PC-3 (cell line): ENCODE results near the gene NOXRED1. TPM values are rescaled to one million over a fixed set of nuclear protein-coding genes. Genes with fewer than 3 reads are reported as not detected.
A peak's percentile ranks its signal among the peaks of the same experiment; 100 is the strongest.

Experiments
- ATAC-seq: fragments of 200-7000 bp; cut with Tn5 transposase; 2 replicates; pipeline ENCODE4 v1.9.1; 2020; ENCODE audit warnings: mild to moderate bottlenecking, moderate library complexity
- BruUV-seq: library from RNA; stranded (reverse); fragments of 400-500 nt; replicated peaks from 2 replicates; lab custom pipeline; 2021; lab: Mats Ljungman, UMichigan
- CTCF ChIA-PET: fragments of 300-600 bp; sonication (Branson Sonifier 250); formaldehyde crosslinking; loops from one replicate; lab custom pipeline; 2022; ENCODE audit warnings: antibody characterized with exemption; lab: Charles Lee
- POLR2A ChIA-PET: fragments of 300-600 bp; sonication (Branson Sonifier 250); formaldehyde crosslinking; loops from one replicate; lab custom pipeline; 2022; ENCODE audit warnings: antibody characterized with exemption; ENCODE audit not compliant: unreplicated experiment; lab: Charles Lee
- DNase-seq: peaks from one replicate; pipeline ENCODE4 v3.0.0-alpha.2; 2015
- H2AFZ ChIP-seq: fragments of 300-600 bp; sonication (generic); 2 replicates; pipeline ENCODE4 v1.6.0; 2016; ENCODE audit warnings: antibody characterized with exemption, low read length
- H3F3A ChIP-seq: fragments of 300-600 bp; sonication (generic); one replicate; pipeline ENCODE4 v1.6.0; 2017; ENCODE audit warnings: antibody characterized with exemption, low read length, control low read depth, mild to moderate bottlenecking; ENCODE audit not compliant: unreplicated experiment
- H3K27ac ChIP-seq: fragments of 300-600 bp; sonication (generic); 2 replicates; pipeline ENCODE4 v1.5.1; 2016; ENCODE audit warnings: mild to moderate bottlenecking, low read length
- H3K27me3 ChIP-seq: fragments of 300-600 bp; sonication (generic); 2 replicates; pipeline ENCODE4 v1.6.1; 2016; ENCODE audit warnings: low read length, mixed read lengths
- H3K36me3 ChIP-seq: fragments of 300-600 bp; sonication (generic); 2 replicates; pipeline ENCODE4 v1.6.1; 2016; ENCODE audit warnings: low read depth, mixed run types, low read length, mixed read lengths
- H3K4me1 ChIP-seq: fragments of 300-600 bp; sonication (generic); 2 replicates; pipeline ENCODE4 v1.5.1; 2016; ENCODE audit warnings: low read length; ENCODE audit not compliant: insufficient read depth
- H3K4me2 ChIP-seq: fragments of 300-600 bp; sonication (generic); 2 replicates; pipeline ENCODE4 v1.6.0; 2016; ENCODE audit warnings: low read length
- H3K4me3 ChIP-seq: fragments of 300-600 bp; sonication (generic); 2 replicates; pipeline ENCODE4 v1.5.1; 2016; ENCODE audit warnings: mild to moderate bottlenecking, low read length, mixed read lengths
- H3K79me2 ChIP-seq: fragments of 300-600 bp; sonication (generic); 2 replicates; pipeline ENCODE4 v1.6.1; 2017; ENCODE audit warnings: low read length, mixed read lengths
- H3K9ac ChIP-seq: fragments of 300-600 bp; sonication (generic); 2 replicates; pipeline ENCODE4 v1.6.0; 2016; ENCODE audit warnings: mild to moderate bottlenecking, low read length
- H3K9me2 ChIP-seq: fragments of 300-600 bp; sonication (generic); replicated peaks from 2 replicates; pipeline ENCODE4 v1.6.1; 2016; ENCODE audit warnings: mixed run types, low read length, mixed read lengths
- H3K9me3 ChIP-seq: fragments of 300-600 bp; sonication (generic); 2 replicates; pipeline ENCODE4 v1.6.1; 2016; ENCODE audit warnings: low read length, mixed read lengths
- H4K20me1 ChIP-seq: fragments of 300-600 bp; sonication (generic); 2 replicates; pipeline ENCODE4 v1.6.1; 2016; ENCODE audit warnings: low read length, mixed read lengths
- CTCF ChIP-seq: fragments of 300-600 bp; sonication (generic); conservative IDR thresholded peaks from 2 replicates; pipeline ENCODE4 v1.5.1; 2017; ENCODE audit warnings: antibody characterized with exemption, low read depth, mild to moderate bottlenecking, low read length
- EZH2 ChIP-seq: fragments of 300-600 bp; sonication (generic); IDR thresholded peaks from one replicate; pipeline ENCODE4 v1.6.1; 2017; ENCODE audit warnings: antibody characterized with exemption, mild to moderate bottlenecking, low read length; ENCODE audit not compliant: unreplicated experiment
- EZH2phosphoT487 ChIP-seq: fragments of 300-600 bp; sonication (generic); IDR thresholded peaks from 2 replicates; pipeline ENCODE4 v1.6.1; 2018; ENCODE audit warnings: mild to moderate bottlenecking, antibody characterized with exemption, low read length, borderline replicate concordance
- intact Hi-C: fragments of 100-400 bp; cut with micrococcal nuclease; formaldehyde crosslinking; loops from 2 replicates; pipeline ENCODE4 v1.9.0; 2023
- total RNA-seq: library from RNA; depleted of rRNA; stranded (reverse); fragments of >200 nt; gene quantifications from 2 replicates; pipeline ENCODE4 v1.2.3, GENCODE V29; 2014

The NOXRED1 gene
- total RNA-seq, 1 experiment from 2014 or later = 0.33 TPM

- Histone ChIP-seq H3K4me2 (no peak overlapping the region), H3F3A (no peaks in the 10 kb centered on the region), H3K9ac (no peak overlapping the region), H3K4me1 (peaks cover 7% of the 10 kb centered on the region), H3K9me2 (no peaks in the 10 kb centered on the region), H4K20me1 (no peaks in the 10 kb centered on the region), H2AFZ (no peak overlapping the region), H3K4me3 (no peak overlapping the region), H3K27me3 (no peaks in the 10 kb centered on the region), H3K27ac (no peak overlapping the region), H3K9me3 (no peaks in the 10 kb centered on the region), H3K79me2 (no peaks in the 10 kb centered on the region), H3K36me3 (no peaks in the 10 kb centered on the region)
- peak; percentile 64 for ATAC-seq
- no TSS peak for BruUV-seq
- TF ChIP-seq CTCF = peak; percentile 54
- no peak for TF ChIP-seq EZH2phosphoT487
- ChIA-PET CTCF (no interaction called here), POLR2A (no interaction called here)
- DNase-seq = peak; percentile 41
- intact Hi-C loops = no loop called here
Observed at GRCh38 chr14:77409131-77409533, 14.2 kb downstream of the NOXRED1 start.

- CTCF ChIA-PET = interaction anchor here (0.7 kb wide), 1 partner anchor 26 kb away, joined by 3 read pairs; no protein-coding TSS in a partner anchor
- peaks cover 7% of the 10 kb centered on the region for H3K4me1 ChIP-seq
- no peak overlapping the region for H3K4me3 ChIP-seq
- H2AFZ ChIP-seq = no peak overlapping the region
- H3K27ac ChIP-seq = no peak overlapping the region
- TF ChIP-seq EZH2 (no peak), EZH2phosphoT487 (no peak)
- no peaks in the 10 kb centered on the region for H4K20me1 ChIP-seq
- intact Hi-C loops = no loop called here
- no peaks in the 10 kb centered on the region for H3K9me2 ChIP-seq
- H3K9ac ChIP-seq = no peak overlapping the region
- ATAC-seq (no peak), DNase-seq (no peak)
- H3K9me3 ChIP-seq = no peaks in the 10 kb centered on the region
- no peaks in the 10 kb centered on the region for H3F3A ChIP-seq
- H3K36me3 ChIP-seq = no peaks in the 10 kb centered on the region
- H3K79me2 ChIP-seq = no peaks in the 10 kb centered on the region
- BruUV-seq = no TSS peak
- no peaks in the 10 kb centered on the region for H3K27me3 ChIP-seq
- H3K4me2 ChIP-seq = no peak overlapping the region
- POLR2A ChIA-PET = no interaction called here
Observed at GRCh38 chr14:77407158-77407557, 16.2 kb downstream of the NOXRED1 start.

- ATAC-seq (no peak), DNase-seq (no peak)
- no peaks in the 10 kb centered on the region for H3K9me2 ChIP-seq
- H3K27ac ChIP-seq = no peak overlapping the region
- ChIA-PET CTCF (no interaction called here), POLR2A (no interaction called here)
- H4K20me1 ChIP-seq = no peaks in the 10 kb centered on the region
- no peak overlapping the region for H2AFZ ChIP-seq
- no peaks in the 10 kb centered on the region for H3K79me2 ChIP-seq
- H3K27me3 ChIP-seq = no peaks in the 10 kb centered on the region
- H3F3A ChIP-seq = no peaks in the 10 kb centered on the region
- TF ChIP-seq EZH2phosphoT487 (no peak), EZH2 (no peak), CTCF (no peak)
- peaks cover 7% of the 10 kb centered on the region for H3K4me1 ChIP-seq
- intact Hi-C loops = no loop called here
- H3K9me3 ChIP-seq = no peaks in the 10 kb centered on the region
- no peak overlapping the region for H3K9ac ChIP-seq
- no peaks in the 10 kb centered on the region for H3K36me3 ChIP-seq
- no peak overlapping the region for H3K4me2 ChIP-seq
- no TSS peak for BruUV-seq
- H3K4me3 ChIP-seq = no peak overlapping the region
Observed at GRCh38 chr14:77406718-77407117, 16.6 kb downstream of the NOXRED1 start.
